Stimulated activated CD8-positive, alpha-beta memory T cell treated with anti-CD3 and anti-CD28 coated beads, Interleukin-15, amount 100 ng/mL, for 24 hours (primary cell): Measurements from ENCODE around the gene FOXO1.

Source experiments
- DNase-seq: peaks from one replicate; pipeline ENCODE4 v3.0.0-alpha.2; 2020; ENCODE audit warnings: low read depth

FOXO1 gene

GRCh38 chr13:40576369-40576768 is 90.1 kb downstream of the FOXO1 start:
- DNase-seq = no peak

DNA sequence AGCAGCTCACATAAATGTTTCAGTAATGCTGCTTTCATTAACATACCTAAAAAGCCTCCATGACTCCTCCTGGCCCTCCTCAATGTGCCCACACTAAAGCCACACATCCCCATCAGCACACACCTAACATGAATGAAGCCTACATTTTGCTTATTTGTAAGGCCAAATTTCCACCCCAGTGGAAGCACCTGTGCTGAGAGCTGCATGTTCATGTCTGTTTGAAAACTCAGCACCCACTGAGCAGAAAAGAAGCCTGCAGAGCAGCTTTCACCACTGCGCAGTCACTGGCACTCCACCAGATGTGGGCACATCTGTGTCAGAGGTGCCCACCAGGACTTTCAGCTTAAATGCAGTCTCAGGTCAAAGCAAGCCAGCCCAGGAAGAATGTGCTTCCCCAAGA is 93.5 kb downstream of the FOXO1 start:
- DNase-seq = no peak

DNA sequence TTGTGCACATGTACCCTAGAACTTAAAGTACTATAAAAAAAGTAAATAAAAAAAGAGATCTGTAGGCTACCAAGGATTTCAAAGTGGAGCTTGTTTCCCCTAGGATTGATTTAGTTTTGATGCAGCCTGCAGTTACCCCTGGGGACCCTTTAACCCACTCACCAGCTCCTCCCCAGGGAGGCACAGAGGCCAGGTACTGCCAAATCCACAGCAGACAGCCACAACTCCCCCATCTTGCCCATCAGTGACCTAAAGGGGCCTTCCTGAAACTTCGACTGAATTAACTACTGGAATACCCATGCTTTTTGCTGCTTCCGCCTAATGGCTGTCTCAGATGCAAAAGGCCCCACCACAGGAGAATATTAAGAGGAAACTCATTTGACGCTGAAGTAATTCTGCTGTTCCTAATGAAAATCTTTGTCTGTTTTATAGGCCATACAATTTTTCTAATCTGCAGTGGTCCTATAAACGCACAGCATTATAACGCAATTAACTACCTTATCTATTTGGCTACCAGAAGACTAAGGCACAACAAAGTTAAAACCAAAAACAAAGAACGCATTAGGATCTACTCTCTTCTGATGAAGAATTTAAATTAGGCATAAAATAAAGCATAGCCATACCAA is 95.0 kb downstream of the FOXO1 start:
- DNase-seq = no peak

- DNase-seq = no peak
Measured at GRCh38 chr13:40570930-40571329, 95.5 kb downstream of the FOXO1 start.

- DNase-seq = no peak
Measured at GRCh38 chr13:40569024-40569350, 97.5 kb downstream of the FOXO1 start.

DNA sequence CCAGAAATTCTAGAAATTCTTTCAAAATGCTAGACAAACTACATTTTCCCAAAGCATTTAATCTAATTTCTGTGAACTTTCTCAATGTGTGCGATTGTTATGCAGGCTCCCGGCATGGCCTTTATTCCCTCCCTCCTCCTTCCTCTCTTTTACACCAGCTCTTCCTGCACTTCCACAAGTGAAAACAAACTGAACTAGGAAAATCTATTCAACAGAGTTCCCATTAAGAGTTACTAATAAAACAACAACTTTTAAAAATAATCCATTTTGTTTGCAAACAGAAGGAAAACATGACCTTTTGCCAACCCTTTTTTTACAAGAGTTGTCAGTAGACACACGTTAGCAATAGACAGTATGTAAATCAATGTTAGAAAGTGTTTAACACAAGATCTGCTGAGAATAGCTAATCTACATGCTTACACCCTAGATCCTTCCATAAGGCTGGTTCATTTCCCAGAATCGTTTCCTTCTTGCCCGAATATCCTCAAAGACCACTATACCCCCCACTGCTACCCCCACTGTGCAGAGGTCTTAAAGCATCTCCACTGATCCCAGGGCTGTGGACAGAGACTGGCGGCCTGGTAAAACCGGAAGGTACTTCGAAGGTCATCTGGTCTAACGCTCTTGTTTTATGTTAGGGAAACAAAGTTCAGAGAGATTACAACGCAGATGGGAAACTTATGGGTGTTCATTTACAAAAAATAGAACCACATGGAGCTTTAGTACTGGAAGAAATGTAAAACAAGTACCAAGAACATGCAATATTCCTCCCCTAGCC is 98.0 kb downstream of the FOXO1 start:
- DNase-seq = no peak

GRCh38 chr13:40566811-40567210 is 99.6 kb downstream of the FOXO1 start:
- DNase-seq = no peak

GRCh38 chr13:40565282-40566148 is 100.9 kb downstream of the FOXO1 start:
- no peak for DNase-seq

- no peak for DNase-seq
Measured at GRCh38 chr13:40564342-40565001, 102.0 kb downstream of the FOXO1 start.

DNA sequence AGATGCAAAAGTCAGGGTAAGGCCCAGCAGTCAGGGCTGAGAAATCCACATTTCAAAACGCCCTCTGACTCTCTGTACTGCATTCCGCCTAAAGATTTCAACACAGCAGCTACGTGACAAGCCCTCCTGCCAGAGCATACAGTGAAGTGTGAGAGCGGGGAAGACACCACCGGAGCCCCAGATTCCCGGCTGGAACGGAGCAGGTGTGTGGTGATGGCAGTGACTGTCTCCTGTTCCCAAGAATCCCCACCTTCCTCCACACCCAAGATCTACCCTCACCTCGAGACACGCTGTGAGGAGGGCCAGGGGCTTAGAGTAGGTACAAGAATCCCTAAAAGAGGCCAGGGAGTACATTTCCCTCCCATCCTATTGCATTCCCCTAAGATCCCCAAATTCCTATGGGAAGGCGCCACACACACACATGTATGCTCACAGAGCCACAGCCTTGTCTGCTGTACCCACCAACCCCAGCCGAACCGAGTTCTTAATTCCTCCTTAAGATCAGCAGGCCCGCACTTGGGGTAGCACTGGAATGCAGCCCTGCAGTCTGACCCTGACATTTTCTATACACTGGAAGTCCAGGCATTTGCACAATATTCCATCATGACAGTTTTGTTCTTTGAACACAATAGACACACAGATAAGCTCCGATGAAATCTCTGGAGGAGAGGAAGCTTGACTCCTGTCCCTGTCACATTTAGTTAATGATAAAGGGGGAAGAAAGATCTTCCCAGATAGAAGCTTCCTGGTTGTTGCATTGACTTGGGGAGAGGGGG is 102.9 kb downstream of the FOXO1 start:
- DNase-seq = no peak

DNA sequence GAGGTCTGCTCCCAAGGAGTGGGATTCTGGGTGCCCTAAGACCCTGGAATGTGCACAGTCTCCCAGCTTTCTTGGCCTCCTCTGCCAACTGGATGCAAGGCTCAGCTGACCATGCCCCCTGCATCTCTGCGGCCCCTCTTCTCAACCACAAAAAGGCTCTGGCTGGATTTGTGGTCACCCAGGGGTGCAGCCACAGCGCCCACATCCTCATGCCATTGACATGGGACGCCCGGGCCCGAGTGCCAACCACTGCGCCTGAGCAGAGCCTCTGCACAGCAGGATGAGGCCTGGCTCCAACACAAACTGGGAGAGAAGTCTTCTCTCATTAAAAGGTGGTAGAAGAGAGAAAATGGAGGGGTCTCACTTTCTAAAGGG is 103.5 kb downstream of the FOXO1 start:
- no peak for DNase-seq

GRCh38 chr13:40559915-40560314 is 106.5 kb downstream of the FOXO1 start:
- no peak for DNase-seq

DNA sequence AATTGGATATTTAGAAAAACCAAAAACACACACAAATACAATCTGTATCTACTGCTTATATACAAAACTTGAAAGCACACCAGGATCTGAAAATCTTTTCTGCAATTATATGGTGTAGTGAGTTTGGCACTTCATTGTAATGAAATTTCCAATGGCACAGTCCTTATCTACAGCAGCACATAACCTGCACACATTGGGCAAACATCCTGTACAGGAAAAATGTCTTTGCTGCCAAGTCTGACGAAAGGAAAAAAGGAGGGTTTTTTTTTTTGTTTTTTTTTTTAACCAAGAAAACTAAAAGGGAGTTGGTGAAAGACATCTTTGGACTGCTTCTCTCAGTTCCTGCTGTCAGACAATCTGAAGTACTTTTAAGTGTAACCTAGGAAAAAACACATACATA is 107.8 kb downstream of the FOXO1 start:
- DNase-seq = no peak

DNA sequence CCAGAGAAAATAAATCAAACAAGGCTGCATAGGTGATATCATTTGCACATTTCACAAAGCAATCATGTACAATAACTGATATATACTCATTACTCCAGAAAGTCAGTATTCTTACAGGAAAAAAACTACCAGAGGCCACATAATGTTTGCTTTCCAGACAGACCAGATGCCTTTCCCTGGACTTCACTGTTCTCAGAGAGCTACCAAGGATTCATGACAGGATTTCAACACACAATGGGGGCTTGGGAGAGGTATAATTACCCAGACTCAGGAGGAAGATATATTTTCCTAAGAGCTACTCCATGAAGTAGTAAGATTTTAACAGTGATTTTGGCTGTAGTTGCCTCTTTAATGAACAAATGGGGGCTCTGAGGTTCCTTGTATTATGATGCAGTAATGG is 110.0 kb downstream of the FOXO1 start:
- no peak for DNase-seq

DNA sequence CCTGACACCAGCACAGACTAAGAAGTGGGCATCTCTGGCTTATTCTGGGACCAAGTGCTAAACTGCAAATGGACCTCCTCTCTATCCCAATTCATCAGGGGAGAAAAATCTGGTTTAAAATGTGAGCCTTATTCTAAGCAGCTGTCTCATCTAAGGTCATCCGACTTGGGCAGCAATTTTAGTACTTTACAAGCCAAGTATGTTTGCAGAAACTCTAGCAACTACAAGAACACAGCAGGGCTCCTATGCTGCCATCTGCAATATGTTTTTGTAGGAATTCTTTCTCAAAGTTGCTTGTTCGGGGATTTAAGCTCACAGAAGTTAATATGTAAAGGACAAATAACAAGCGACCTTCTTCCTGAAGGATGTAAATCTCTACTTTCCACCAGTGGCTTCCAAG is 113.1 kb downstream of the FOXO1 start:
- DNase-seq = no peak

DNA sequence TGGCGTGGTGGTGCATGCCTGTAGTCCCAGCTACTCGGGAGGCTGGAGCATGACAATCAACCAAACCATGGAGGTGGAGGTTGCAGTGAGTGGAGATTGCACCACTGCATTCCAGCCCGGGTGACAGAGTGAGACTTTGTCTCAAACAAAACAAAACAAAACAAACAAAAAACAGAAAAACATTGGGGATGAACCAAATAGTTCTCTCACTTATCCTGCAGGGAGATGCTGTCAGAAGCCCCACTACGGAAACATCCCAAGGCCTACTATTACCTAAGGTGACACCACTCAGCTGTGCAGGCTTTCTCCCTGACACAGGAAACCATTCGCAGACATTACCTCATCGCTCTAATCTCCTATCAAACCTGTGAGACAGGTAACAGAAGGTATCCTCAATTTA is 113.5 kb downstream of the FOXO1 start:
- no peak for DNase-seq

DNA sequence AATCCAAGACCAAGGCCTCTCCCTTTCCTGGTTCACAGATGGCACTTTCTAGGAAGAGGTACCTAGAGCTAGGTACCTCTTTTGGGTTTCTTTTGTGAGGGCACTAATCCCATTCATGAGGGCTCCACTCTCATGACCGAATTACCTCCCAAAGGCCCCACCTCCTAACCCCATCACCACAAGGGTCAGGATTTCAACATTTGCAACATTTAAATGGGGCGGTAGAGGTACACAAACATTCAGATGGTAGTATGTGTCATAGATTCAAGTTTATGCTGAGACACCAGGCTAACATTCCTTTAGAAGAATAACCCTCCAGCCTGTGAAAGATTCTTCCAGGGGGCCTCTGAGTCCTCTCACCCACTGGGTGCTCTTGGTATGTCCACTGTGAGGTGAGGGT is 116.3 kb downstream of the FOXO1 start:
- DNase-seq = no peak

DNA sequence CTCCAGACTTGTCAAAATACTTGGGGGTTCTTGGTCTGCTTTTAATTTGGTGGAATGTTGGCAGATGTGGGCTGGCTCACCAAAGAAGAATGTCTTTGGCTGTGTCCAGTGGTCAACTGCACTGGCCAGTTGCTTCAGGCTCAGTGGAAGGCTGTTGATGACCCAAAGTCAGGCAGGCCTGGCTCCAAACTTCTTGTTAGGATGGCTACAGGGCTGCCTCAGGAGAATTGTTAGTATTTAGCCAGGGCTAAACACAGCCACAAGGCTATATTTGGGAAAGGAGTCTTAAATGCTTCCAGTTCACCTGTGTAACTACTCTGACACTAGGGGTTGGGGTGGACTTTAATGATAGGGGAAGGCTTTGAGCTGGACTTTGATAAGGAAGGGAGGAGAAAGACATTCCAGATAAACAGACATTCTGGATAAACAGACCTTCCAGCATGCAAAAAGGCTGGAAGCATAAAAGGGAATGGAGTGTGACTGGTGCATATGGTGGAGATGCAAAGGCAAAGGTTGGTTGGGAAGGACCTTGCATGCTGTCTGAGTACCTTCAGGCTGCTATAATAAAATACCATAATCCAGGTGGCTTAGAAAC is 116.8 kb downstream of the FOXO1 start:
- no peak for DNase-seq

DNA sequence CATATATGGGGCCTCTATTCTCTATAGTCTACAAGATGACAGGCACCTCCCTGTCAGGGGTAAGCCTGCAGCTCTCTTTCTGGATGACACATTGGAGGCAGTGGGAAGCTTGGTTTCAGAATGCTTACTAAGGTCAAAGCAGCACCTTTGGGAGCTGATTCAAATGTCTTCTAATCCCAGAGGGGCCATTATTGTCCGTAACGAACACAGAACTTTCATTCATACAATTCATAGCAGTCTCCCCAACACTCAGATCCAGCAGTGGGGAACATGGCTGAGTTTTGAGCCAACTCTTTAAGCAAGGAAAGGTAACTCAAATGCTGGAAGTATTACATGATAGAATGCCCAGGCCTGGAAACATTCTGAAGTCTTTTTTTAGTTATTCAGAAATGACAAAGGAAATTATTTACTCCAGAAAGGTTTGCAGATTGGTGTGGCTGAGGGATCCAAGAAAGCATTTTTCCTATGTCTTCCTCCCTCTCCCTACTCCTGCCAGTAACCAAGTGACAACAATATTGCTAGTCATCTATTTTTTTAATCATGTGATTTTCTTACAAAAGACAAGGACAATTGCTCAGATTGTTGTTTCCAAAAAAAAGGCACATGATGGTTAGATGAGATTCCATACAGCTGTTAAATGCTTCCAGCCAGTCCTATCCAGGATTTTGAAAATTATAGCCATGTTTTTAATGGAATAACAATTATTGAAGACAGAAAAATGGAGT is 118.7 kb downstream of the FOXO1 start:
- no peak for DNase-seq

- no peak for DNase-seq
Measured at GRCh38 chr13:40546047-40546446, 120.4 kb downstream of the FOXO1 start.
